ENCODE data around the gene FRK. TPM values are rescaled to one million over a fixed set of nuclear protein-coding genes. Genes with fewer than 3 reads are reported as not detected.
A peak's percentile ranks its signal among the peaks of the same experiment; 100 is the strongest.

Gene FRK
- 10 to 100 TPM in 2 of 3 donors, 1 to 10 TPM in 1; 8.0 to 25.8 (median 23.2) TPM for total RNA-seq
- long read RNA-seq, donor 1, full-length matches to known transcripts = 3 of 7 reads
- long read RNA-seq, donor 1, partial matches to known transcripts = 1 of 7 reads
- long read RNA-seq, donor 1, other reads (novel, unspliced or antisense) = 3 of 7 reads
- long read RNA-seq, donor 2, partial matches to known transcripts = 2 of 4 reads
- long read RNA-seq, donor 2, other reads (novel, unspliced or antisense) = 2 of 4 reads

DNA sequence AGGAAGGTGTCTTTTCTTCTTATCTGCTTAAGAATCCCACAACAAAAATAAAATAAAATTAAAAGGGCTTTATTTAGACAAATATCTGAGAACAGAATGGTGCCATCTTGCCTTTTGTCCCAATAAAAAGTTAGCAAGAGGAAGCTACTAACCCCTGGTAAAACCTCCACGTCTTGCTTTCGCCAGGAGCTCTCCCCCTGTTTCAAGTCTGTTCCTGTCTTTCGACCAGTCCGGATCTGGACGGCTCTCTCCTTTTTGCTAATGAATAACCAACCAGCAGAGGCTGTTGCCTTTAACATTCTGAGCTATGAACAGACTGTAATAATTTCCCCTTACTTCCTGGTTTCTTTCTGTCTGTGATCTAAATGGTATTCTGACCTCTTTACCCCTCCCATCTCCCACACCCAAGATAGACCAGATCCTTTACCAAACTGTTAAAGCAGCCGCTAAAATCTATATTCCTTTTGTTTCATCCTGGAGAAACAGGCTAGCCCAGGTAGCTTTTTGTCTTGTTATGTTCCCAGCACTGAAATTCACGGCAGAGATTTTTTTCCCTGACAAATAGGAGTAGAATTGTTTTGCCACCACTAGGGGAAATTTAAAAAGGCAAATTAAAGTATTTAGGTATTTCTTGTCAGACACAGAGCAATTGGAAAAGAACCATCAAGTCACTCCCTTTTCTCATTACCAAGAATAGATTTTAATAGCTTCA is at the start of gene FRK:
TSS of gene FRK (minus strand) at position 320 of the 712 bp plus-strand sequence. CDS start 580 bp downstream, outside the sequence.
- peak; percentile 91 for ATAC-seq
- TF ChIP-seq CTCF (IDR thresholded peaks at IDR 0.05) = no peak
- intact Hi-C loops (cut with DNase I, micrococcal nuclease) = loop anchor here in 1 of 2 donors (5.0 kb wide), 1 partner anchor 48 kb away; no protein-coding TSS in a partner anchor

GRCh38 chr6:116108836-116109235 is 48.1 kb upstream of the FRK start:
- intact Hi-C loops (cut with DNase I, micrococcal nuclease) = no loop called here

More for the DNA sequence above, at the start of gene FRK:
- no peaks in the 10 kb centered on the region for H3K36me3 ChIP-seq (ENCODE audit: low read depth)
- H3K9me3 ChIP-seq = no peaks in the 10 kb centered on the region
- peak in 2 of 3 donors; percentile 60 to 80 for DNase-seq
- no peaks in the 10 kb centered on the region for H3K4me1 ChIP-seq (ENCODE audit: low read depth)
- peak within 1 kb of the TSS; percentile 18 for H3K4me3 ChIP-seq

DNA sequence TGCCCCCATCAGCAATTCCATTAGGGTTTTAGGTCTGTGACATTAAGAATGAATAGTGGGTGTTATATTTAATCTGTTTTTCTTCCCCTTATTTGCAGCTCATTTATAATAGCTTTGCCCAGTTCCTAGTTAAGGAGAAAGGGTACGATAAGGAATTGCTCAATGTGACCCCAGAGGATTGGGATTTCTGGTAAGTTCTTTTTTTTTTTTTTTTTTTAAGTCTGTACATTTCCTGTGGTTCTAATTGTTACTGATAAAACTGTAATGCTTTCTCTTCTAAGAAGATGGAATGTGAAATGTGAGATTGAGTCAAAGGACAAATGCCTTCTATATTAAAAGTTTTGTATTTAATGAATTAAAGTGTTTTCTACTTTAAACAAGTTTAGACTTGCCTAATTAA is 45.5 kb upstream of the FRK start:
- Histone ChIP-seq H3K4me3 (no peak overlapping the region), H3K36me3 (ENCODE audit: low read depth) (no peaks in the 10 kb centered on the region), H3K4me1 (ENCODE audit: low read depth) (peaks cover 18% of the 10 kb centered on the region), H3K9me3 (no peaks in the 10 kb centered on the region)
- TF ChIP-seq CTCF (IDR thresholded peaks at IDR 0.05) = no peak
- ATAC-seq (no peak), DNase-seq (no peak)
- intact Hi-C loops (cut with DNase I, micrococcal nuclease) = no loop called here

More at GRCh38 chr6:116108836-116109235, 48.1 kb upstream of the FRK start:
- Histone ChIP-seq H3K4me1 (ENCODE audit: low read depth) (peaks cover 11% of the 10 kb centered on the region), H3K36me3 (ENCODE audit: low read depth) (no peaks in the 10 kb centered on the region), H3K4me3 (no peak overlapping the region), H3K9me3 (no peaks in the 10 kb centered on the region)
- ATAC-seq (no peak), DNase-seq (no peak)
- TF ChIP-seq CTCF (IDR thresholded peaks at IDR 0.05) = no peak

GRCh38 chr6:116105247-116105646 is 44.6 kb upstream of the FRK start:
- Histone ChIP-seq H3K36me3 (ENCODE audit: low read depth) (no peaks in the 10 kb centered on the region), H3K9me3 (no peaks in the 10 kb centered on the region), H3K4me1 (ENCODE audit: low read depth) (peaks cover 19% of the 10 kb centered on the region), H3K4me3 (no peak overlapping the region)
- DNase-seq (no peak), ATAC-seq (no peak)
- intact Hi-C loops (cut with DNase I, micrococcal nuclease) = no loop called here
- no peak for TF ChIP-seq CTCF (IDR thresholded peaks at IDR 0.05)

- no peak overlapping the region for H3K4me3 ChIP-seq
- no peaks in the 10 kb centered on the region for H3K36me3 ChIP-seq (ENCODE audit: low read depth)
- no peak for TF ChIP-seq CTCF (IDR thresholded peaks at IDR 0.05)
- no peaks in the 10 kb centered on the region for H3K9me3 ChIP-seq
- intact Hi-C loops (cut with DNase I, micrococcal nuclease) = no loop called here
- ATAC-seq = no peak
- DNase-seq = no peak
- peaks cover 25% of the 10 kb centered on the region for H3K4me1 ChIP-seq (ENCODE audit: low read depth)
Measured at GRCh38 chr6:116104636-116105035, 43.9 kb upstream of the FRK start.
